Measurements from ENCODE around the gene EYA3. TPM values are rescaled to one million over a fixed set of nuclear protein-coding genes. Genes with fewer than 3 reads are reported as not detected.

Gene EYA3
- total and polyA plus RNA-seq, 10 of the 15 experiments (the other 5 are each of a cell fraction or from before 2014, with no cell fraction given): 13.0 to 46.6 (median 23.4) TPM

DNA sequence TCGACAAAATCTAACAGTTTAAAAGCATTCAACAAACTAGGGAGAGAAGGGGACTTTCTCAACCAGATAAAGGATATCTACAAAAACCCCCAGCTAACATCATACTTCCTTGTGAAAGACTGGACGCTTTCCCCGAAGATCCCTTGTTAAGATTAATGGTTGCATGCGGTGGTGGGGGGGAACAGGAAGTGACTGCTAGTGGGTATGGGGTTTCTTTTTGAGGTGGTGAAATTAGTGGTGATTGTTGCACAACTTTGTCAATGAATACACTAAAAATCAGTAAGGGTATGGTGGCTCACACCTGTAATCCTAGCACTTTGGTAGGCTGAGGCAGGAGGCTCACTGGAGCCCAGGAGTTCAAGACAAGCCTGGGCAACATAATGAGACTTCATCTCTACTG is 26.9 kb upstream of the EYA3 start (continued):
- TF ChIP-seq, protein P1, sequence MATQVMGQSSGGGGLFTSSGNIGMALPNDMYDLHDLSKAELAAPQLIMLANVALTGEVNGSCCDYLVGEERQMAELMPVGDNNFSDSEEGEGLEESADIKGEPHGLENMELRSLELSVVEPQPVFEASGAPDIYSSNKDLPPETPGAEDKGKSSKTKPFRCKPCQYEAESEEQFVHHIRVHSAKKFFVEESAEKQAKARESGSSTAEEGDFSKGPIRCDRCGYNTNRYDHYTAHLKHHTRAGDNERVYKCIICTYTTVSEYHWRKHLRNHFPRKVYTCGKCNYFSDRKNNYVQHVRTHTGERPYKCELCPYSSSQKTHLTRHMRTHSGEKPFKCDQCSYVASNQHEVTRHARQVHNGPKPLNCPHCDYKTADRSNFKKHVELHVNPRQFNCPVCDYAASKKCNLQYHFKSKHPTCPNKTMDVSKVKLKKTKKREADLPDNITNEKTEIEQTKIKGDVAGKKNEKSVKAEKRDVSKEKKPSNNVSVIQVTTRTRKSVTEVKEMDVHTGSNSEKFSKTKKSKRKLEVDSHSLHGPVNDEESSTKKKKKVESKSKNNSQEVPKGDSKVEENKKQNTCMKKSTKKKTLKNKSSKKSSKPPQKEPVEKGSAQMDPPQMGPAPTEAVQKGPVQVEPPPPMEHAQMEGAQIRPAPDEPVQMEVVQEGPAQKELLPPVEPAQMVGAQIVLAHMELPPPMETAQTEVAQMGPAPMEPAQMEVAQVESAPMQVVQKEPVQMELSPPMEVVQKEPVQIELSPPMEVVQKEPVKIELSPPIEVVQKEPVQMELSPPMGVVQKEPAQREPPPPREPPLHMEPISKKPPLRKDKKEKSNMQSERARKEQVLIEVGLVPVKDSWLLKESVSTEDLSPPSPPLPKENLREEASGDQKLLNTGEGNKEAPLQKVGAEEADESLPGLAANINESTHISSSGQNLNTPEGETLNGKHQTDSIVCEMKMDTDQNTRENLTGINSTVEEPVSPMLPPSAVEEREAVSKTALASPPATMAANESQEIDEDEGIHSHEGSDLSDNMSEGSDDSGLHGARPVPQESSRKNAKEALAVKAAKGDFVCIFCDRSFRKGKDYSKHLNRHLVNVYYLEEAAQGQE (IDR thresholded peaks at IDR 0.05; ENCODE audit: low read depth, low read length): no peak
- TF ChIP-seq ZNF622 (IDR thresholded peaks at IDR 0.05) (no peak), NFYA (IDR thresholded peaks at IDR 0.05; ENCODE audit: borderline replicate concordance, low read depth, low read length) (no peak), CEBPB (IDR thresholded peaks at IDR 0.05; ENCODE audit: borderline replicate concordance in 1 of 2, low read depth in 2 of 2, low read length in 2 of 2) (peak; percentile 84 to 96; a peak in 3 of 4 replicates), CBX3 (IDR thresholded peaks at IDR 0.05; ENCODE audit: borderline replicate concordance, low read depth) (no peak), ZZZ3 (IDR thresholded peaks at IDR 0.05; ENCODE audit: control insufficient read depth, insufficient read length, low read depth) (no peak), NFYB (IDR thresholded peaks at IDR 0.05; ENCODE audit: insufficient read depth, low read depth, low read length) (no peak), NR2F1 (conservative IDR thresholded peaks at IDR 0.05) (peak; percentile 29; the same call in 1 of the 2 replicates), SMAD1 (IDR thresholded peaks at IDR 0.05; ENCODE audit: low read depth, partially characterized antibody) (no peak), ZSCAN29 (IDR thresholded peaks at IDR 0.05) (no peak), MTA2 (IDR thresholded peaks at IDR 0.05; ENCODE audit: low read depth) (peak; percentile 90), SMC3 (IDR thresholded peaks at IDR 0.05; ENCODE audit: borderline replicate concordance, low read length) (no peak; the same call in 1 of the 2 replicates), SIN3A (IDR thresholded peaks at IDR 0.05; ENCODE audit: low read depth, low read length) (no peak), SPI1 (IDR thresholded peaks at IDR 0.05; ENCODE audit: borderline replicate concordance, insufficient read depth, low read depth, low read length) (peak; percentile 83), PAX5 (IDR thresholded peaks at IDR 0.05; ENCODE audit: borderline replicate concordance, low read depth, low read length) (peak; percentile 32; the same call in 1 of the 2 replicates), IKZF1 (conservative IDR thresholded peaks at IDR 0.05) (peak; percentile 86), ZNF24 (IDR thresholded peaks at IDR 0.05) (no peak), BHLHE40 (IDR thresholded peaks at IDR 0.05; ENCODE audit: borderline replicate concordance in 1 of 2, low read depth in 2 of 2, low read length in 1 of 2) (peak; percentile 10 to 44; a peak in 2 of 4 replicates), CHD2 (IDR thresholded peaks at IDR 0.05; ENCODE audit: borderline replicate concordance, low read depth, low read length) (no peak), HDAC2 (IDR thresholded peaks at IDR 0.05) (no peak), IKZF2 (IDR thresholded peaks at IDR 0.05) (peak; percentile 91 to 94)
- TF ChIP-seq, protein P2, sequence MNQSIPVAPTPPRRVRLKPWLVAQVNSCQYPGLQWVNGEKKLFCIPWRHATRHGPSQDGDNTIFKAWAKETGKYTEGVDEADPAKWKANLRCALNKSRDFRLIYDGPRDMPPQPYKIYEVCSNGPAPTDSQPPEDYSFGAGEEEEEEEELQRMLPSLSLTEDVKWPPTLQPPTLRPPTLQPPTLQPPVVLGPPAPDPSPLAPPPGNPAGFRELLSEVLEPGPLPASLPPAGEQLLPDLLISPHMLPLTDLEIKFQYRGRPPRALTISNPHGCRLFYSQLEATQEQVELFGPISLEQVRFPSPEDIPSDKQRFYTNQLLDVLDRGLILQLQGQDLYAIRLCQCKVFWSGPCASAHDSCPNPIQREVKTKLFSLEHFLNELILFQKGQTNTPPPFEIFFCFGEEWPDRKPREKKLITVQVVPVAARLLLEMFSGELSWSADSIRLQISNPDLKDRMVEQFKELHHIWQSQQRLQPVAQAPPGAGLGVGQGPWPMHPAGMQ (IDR thresholded peaks at IDR 0.05; ENCODE audit: borderline replicate concordance): no peak
- TF ChIP-seq, protein P3, sequence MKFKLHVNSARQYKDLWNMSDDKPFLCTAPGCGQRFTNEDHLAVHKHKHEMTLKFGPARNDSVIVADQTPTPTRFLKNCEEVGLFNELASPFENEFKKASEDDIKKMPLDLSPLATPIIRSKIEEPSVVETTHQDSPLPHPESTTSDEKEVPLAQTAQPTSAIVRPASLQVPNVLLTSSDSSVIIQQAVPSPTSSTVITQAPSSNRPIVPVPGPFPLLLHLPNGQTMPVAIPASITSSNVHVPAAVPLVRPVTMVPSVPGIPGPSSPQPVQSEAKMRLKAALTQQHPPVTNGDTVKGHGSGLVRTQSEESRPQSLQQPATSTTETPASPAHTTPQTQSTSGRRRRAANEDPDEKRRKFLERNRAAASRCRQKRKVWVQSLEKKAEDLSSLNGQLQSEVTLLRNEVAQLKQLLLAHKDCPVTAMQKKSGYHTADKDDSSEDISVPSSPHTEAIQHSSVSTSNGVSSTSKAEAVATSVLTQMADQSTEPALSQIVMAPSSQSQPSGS (IDR thresholded peaks at IDR 0.05; ENCODE audit: low read length): peak; percentile 26; the same call in 1 of the 2 replicates
- TF ChIP-seq, protein P4, sequence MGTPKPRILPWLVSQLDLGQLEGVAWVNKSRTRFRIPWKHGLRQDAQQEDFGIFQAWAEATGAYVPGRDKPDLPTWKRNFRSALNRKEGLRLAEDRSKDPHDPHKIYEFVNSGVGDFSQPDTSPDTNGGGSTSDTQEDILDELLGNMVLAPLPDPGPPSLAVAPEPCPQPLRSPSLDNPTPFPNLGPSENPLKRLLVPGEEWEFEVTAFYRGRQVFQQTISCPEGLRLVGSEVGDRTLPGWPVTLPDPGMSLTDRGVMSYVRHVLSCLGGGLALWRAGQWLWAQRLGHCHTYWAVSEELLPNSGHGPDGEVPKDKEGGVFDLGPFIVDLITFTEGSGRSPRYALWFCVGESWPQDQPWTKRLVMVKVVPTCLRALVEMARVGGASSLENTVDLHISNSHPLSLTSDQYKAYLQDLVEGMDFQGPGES (IDR thresholded peaks at IDR 0.05): no peak
